VCaP (cell line): ENCODE results near the gene RING1.

ENCODE experiments used
- H3K27ac ChIP-seq: fragments of 450-650 bp; 2 replicates; pipeline ENCODE4 v1.5.1; 2017
- TF ChIP-seq, protein P1 (sequence below): fragments of 450-650 bp; conservative IDR thresholded peaks from 2 replicates; pipeline ENCODE4 v1.5.1; 2017; ENCODE audit warnings: mild to moderate bottlenecking, moderate library complexity

The RING1 gene

GRCh38 chr6:33243476-33243875, 35.2 kb downstream of the RING1 start:
- TF ChIP-seq, protein P1, sequence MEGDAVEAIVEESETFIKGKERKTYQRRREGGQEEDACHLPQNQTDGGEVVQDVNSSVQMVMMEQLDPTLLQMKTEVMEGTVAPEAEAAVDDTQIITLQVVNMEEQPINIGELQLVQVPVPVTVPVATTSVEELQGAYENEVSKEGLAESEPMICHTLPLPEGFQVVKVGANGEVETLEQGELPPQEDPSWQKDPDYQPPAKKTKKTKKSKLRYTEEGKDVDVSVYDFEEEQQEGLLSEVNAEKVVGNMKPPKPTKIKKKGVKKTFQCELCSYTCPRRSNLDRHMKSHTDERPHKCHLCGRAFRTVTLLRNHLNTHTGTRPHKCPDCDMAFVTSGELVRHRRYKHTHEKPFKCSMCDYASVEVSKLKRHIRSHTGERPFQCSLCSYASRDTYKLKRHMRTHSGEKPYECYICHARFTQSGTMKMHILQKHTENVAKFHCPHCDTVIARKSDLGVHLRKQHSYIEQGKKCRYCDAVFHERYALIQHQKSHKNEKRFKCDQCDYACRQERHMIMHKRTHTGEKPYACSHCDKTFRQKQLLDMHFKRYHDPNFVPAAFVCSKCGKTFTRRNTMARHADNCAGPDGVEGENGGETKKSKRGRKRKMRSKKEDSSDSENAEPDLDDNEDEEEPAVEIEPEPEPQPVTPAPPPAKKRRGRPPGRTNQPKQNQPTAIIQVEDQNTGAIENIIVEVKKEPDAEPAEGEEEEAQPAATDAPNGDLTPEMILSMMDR: no peak
- H3K27ac ChIP-seq: no peak overlapping the region

- H3K27ac ChIP-seq: peak overlapping the region; percentile 98
- TF ChIP-seq, protein P1: peak; percentile 99
Observed at GRCh38 chr6:33247977-33248642, 39.8 kb downstream of the RING1 start.

DNA sequence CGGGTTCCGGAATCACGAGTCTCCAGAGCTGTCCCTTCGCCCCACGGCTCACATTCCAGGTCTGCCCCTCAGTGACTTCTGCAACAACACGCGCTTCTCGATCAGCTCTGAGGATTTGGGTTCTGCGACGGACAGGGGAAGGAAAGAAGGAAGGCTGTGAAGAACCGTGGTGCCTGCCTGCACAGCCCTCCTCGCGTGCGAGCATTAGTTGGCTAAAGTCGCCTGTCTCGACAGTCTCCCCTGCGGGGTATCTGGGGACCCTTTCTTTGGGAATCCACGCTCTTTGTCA, 40.3 kb downstream of the RING1 start:
- peak overlapping the region; percentile 98 for H3K27ac ChIP-seq
- TF ChIP-seq, protein P1: peak; percentile 51

DNA sequence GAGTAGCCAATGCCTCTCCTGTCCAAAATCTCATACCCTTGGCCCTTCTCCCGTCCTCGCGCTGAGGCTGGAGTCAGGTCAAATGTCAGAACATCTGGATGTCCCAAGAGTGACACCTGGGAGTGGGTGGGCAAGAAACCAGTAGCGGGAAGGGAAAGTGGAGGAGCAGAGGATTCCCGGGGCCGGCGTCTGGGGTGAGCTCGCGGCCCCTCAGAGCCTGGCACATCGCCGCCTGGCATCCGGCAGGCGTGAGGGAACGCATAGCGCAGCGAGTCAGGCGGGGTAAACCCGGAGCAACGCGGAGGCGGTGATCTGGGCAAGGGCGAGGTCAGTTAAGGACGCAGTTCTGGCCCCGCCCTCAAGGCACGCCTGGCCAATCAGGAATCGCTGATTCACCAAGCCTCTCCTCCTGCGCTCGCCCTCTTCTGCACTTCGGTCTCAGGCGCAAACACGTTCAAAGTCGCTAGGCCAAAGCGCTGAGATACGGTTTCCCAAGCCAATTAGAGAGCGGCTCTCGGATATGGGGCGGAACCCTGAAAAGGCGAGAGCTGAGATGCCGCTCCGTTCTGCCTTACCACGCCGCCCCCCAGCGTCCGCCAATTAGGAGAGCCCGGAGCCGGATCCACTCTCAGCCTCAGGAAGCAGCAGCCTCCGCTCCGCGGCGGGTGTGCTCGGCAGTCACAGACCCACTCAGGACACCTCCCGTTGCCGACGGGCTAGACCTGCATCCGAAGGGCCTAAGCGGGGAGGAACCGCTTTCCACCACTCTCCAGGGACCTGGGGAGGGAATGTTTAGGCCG, 40.8 kb downstream of the RING1 start:
- TF ChIP-seq, protein P1: no peak
- H3K27ac ChIP-seq: peak overlapping the region; percentile 98

DNA sequence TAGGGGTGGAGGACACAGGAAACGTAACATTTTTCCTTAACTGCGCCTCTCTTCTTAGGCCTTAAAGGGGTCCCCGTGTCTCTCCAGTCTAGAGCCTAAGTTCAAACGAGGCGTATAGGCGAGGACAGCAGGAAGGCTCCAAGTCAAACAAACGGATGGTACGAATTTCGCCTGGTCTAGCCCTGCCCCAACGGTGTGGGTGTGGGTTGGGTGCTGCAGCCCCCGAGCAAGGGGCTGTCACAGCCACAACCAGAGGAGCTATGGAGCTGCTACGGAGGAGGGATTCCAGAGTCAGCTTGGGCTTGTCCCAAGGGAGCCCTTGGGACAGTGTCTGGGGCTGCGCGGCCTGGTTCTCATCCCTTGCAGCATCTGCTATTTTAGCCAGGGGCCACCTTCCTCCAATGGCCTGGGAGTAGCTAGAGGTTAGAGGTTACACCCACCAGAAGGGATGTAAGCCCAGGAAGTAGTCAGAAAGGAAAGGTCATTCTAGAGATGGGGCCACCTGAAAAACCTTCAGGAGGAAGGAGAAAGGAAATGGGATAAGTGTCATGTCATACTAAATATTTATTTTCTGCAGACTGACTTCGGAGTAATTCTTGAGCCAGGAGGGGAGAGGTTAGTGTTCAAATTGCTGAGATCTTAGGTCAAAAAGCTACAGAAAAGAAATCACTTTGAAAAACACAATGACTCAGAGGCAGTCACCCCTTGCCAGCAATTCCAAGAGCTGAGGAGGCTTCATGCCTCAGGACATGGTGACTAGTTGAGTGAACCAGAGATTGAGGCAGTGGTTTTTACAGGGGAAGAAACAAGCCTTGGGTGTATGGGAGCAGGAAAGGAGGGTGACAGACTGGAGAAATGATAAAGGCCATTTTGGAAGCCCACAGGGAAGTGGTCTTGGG, 41.7 kb downstream of the RING1 start:
- TF ChIP-seq, protein P1: no peak
- peak overlapping the region; percentile 98 for H3K27ac ChIP-seq

DNA sequence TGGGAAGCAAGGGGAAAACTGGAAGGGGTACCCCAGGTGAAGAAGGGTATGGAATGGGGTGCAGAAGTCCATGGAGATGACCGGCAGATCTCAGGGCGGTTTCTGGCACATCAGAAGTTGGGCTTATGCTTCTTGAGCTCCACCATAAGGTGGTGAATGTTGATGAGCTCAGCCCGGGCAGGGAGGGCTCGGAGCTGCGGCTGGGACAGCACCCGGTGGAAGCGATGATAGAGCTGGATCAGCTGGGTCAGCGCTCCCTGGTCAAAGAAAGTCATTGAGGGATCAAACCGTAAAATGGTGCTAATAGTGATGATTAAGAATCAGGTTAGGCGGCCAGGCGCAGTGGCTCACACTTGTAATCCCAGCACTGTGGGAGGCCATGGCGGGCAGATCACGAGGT, 42.4 kb downstream of the RING1 start:
- TF ChIP-seq, protein P1: no peak
- peak overlapping the region; percentile 98 for H3K27ac ChIP-seq
